Activated CD8-positive, alpha-beta memory T cell treated with anti-CD3 and anti-CD28 coated beads, Interleukin-2, amount 10 ng/mL, durations not matched to agents 7 days and 5 days (primary cell): ENCODE results near the gene TGFBI. TPM values are rescaled to one million over a fixed set of nuclear protein-coding genes. Genes with fewer than 3 reads are reported as not detected.

Experiments
- ATAC-seq: fragments of 150-1000 bp; cut with Tn5 transposase; one replicate; pipeline ENCODE4 v1.10.0; 2021; ENCODE audit warnings: moderate library complexity
- CTCF ChIA-PET: fragments of 350-600 bp; sonication (Branson Sonifier 250); formaldehyde crosslinking; loops from one replicate; lab custom pipeline; 2021; ENCODE audit warnings: antibody characterized with exemption; lab: Charles Lee
- DNase-seq: peaks from one replicate; pipeline ENCODE4 v3.0.0-alpha.2; 2020
- H3K27ac Mint-ChIP-seq: one replicate; pipeline ENCODE4 v1.8.0; 2021; ENCODE audit warnings: mild to moderate bottlenecking, mixed read lengths
- H3K27me3 Mint-ChIP-seq: one replicate; pipeline ENCODE4 v1.8.0; 2021; ENCODE audit warnings: mixed read lengths
- H3K36me3 Mint-ChIP-seq: one replicate; pipeline ENCODE4 v1.8.0; 2021; ENCODE audit warnings: mild to moderate bottlenecking, mixed read lengths
- H3K4me1 Mint-ChIP-seq: one replicate; pipeline ENCODE4 v1.8.0; 2021; ENCODE audit warnings: mixed read lengths
- H3K4me3 Mint-ChIP-seq: one replicate; pipeline ENCODE4 v1.8.0; 2021; ENCODE audit warnings: mild to moderate bottlenecking, moderate library complexity, mixed read lengths
- H3K9me3 Mint-ChIP-seq: one replicate; pipeline ENCODE4 v1.8.0; 2022; ENCODE audit warnings: low read depth, mixed read lengths
- total RNA-seq, 2 experiments: library from RNA; stranded (reverse); gene quantifications; one replicate each; pipeline ENCODE4 v1.2.3, GENCODE V29; 2021

TGFBI gene
- total RNA-seq, 2 experiments from 2014 or later: 0.26 to 0.42 TPM

DNA sequence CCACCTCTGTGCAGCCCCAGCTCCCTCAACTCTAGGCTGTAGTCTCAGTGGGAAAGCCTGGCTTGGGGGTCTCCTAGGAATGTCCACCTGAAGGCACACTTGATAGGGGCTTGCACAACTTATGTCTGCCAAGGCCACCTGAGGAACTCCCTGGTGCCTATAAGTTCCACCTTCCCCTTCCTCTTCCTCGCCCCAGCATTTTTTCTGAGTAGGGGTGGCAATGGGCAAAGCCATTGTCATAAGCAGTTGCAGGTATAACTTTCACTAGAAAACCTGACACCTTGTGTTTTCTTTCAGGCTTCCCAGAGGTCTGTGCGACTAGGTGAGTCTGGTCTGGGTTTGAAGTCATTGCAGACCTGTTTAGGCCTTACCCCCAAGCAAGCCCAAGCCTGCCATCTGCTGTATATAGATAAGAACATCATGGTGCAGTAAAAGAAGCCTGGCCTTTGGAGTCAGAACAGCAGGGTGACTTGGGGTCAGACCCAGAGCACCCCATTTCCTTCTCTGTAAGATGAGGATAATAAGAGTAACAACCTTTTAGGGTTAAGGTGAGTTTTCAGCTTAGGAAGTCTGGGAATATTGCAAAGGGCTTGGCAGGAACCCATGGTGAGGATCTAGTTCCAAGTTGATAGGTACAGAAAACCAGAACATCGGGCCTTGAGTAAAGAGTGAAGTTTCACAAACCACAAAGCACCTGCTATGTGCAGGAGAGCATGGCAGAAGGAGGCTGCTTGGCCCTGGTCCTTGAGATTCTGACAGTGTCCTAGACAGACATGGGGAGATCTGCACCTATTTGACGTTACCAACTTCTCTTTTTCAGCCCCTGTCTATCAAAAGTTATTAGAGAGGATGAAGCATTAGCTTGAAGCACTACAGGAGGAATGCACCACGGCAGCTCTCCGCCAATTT, 33.8 kb downstream of the TGFBI start:
- peak; percentile 57 for ATAC-seq
- Mint-ChIP-seq H3K4me3 (no peak overlapping the region), H3K27me3 (peaks cover 2% of the 10 kb centered on the region), H3K4me1 (no peaks in the 10 kb centered on the region), H3K27ac (no peak overlapping the region), H3K9me3 (no peaks in the 10 kb centered on the region), H3K36me3 (no peaks in the 10 kb centered on the region)
- CTCF ChIA-PET: interaction anchor here (0.7 to 1.2 kb wide), 7 partner anchors 12 to 172 kb away, joined by 3 to 4 read pairs (median 3); no protein-coding TSS in a partner anchor
- no peak for DNase-seq

GRCh38 chr5:136063778-136064465, 35.1 kb downstream of the TGFBI start:
- Mint-ChIP-seq H3K27ac (no peak overlapping the region), H3K36me3 (no peaks in the 10 kb centered on the region), H3K4me1 (no peaks in the 10 kb centered on the region), H3K27me3 (peaks cover 8% of the 10 kb centered on the region), H3K9me3 (no peaks in the 10 kb centered on the region), H3K4me3 (no peak overlapping the region)
- DNase-seq: no peak
- no peak for ATAC-seq
- CTCF ChIA-PET: interaction anchor here (0.7 to 1.2 kb wide), 3 partner anchors 25 to 119 kb away, joined by 3 to 4 read pairs (median 3); no protein-coding TSS in a partner anchor

- Mint-ChIP-seq H3K9me3 (no peaks in the 10 kb centered on the region), H3K27me3 (peaks cover 11% of the 10 kb centered on the region), H3K4me3 (no peak overlapping the region), H3K36me3 (no peaks in the 10 kb centered on the region), H3K4me1 (no peaks in the 10 kb centered on the region), H3K27ac (no peak overlapping the region)
- ATAC-seq: no peak
- CTCF ChIA-PET: no interaction called here
- no peak for DNase-seq
Observed at GRCh38 chr5:136064510-136064909, 35.7 kb downstream of the TGFBI start.

DNA sequence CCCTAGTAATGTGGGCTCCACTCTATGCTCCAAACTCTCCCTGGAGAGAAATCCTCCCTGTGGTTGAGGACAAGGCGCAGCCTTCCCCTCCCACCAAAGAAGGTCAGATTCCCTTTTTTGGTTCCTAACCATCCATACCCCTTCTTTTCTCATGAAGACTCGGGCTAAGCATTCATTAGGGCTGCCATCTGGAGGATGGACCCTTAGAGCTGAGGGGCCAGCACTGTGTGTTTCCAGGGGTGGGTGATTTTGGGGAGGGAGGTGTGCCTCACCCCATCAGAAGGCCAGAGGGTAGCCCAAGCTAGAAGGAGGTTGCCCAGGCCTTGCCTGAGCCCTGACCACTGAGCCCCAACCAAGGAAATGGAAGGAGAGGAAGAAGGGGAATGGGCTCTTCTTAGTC, 36.8 kb downstream of the TGFBI start:
- ATAC-seq (no peak), DNase-seq (no peak)
- Mint-ChIP-seq H3K27me3 (peaks cover 15% of the 10 kb centered on the region), H3K9me3 (no peaks in the 10 kb centered on the region), H3K4me1 (no peaks in the 10 kb centered on the region), H3K36me3 (no peaks in the 10 kb centered on the region), H3K4me3 (no peak overlapping the region), H3K27ac (no peak overlapping the region)
- CTCF ChIA-PET: no interaction called here

GRCh38 chr5:136066661-136067271, 38.0 kb downstream of the TGFBI start:
- DNase-seq: no peak
- ATAC-seq: no peak
- no peaks in the 10 kb centered on the region for H3K9me3 Mint-ChIP-seq
- H3K27me3 Mint-ChIP-seq: peaks cover 16% of the 10 kb centered on the region
- H3K36me3 Mint-ChIP-seq: no peaks in the 10 kb centered on the region
- H3K4me1 Mint-ChIP-seq: no peaks in the 10 kb centered on the region
- no peak overlapping the region for H3K27ac Mint-ChIP-seq
- no peak overlapping the region for H3K4me3 Mint-ChIP-seq
- CTCF ChIA-PET: no interaction called here

- Mint-ChIP-seq H3K36me3 (no peaks in the 10 kb centered on the region), H3K27me3 (peaks cover 20% of the 10 kb centered on the region), H3K27ac (no peak overlapping the region), H3K4me3 (no peak overlapping the region), H3K4me1 (no peaks in the 10 kb centered on the region), H3K9me3 (no peaks in the 10 kb centered on the region)
- CTCF ChIA-PET: no interaction called here
- DNase-seq: no peak
- ATAC-seq: no peak
Observed at GRCh38 chr5:136067422-136067821, 38.6 kb downstream of the TGFBI start.

GRCh38 chr5:136070486-136071285, 41.9 kb downstream of the TGFBI start:
- H3K4me3 Mint-ChIP-seq: no peak overlapping the region
- no peaks in the 10 kb centered on the region for H3K4me1 Mint-ChIP-seq
- H3K36me3 Mint-ChIP-seq: no peaks in the 10 kb centered on the region
- H3K27ac Mint-ChIP-seq: no peak overlapping the region
- ATAC-seq: no peak
- H3K9me3 Mint-ChIP-seq: no peaks in the 10 kb centered on the region
- no peak for DNase-seq
- CTCF ChIA-PET: no interaction called here
- peaks cover 20% of the 10 kb centered on the region for H3K27me3 Mint-ChIP-seq

- Mint-ChIP-seq H3K27ac (no peak overlapping the region), H3K9me3 (no peaks in the 10 kb centered on the region), H3K36me3 (no peaks in the 10 kb centered on the region), H3K4me3 (no peak overlapping the region), H3K4me1 (no peaks in the 10 kb centered on the region), H3K27me3 (peaks cover 32% of the 10 kb centered on the region)
- peak; percentile 31 for DNase-seq
- no peak for ATAC-seq
- CTCF ChIA-PET: interaction anchor here (1.4 to 1.7 kb wide), 2 partner anchors 12 to 59 kb away, joined by 3 read pairs; no protein-coding TSS in a partner anchor
Observed at GRCh38 chr5:136073714-136074529, 45.1 kb downstream of the TGFBI start.

- peaks cover 7% of the 10 kb centered on the region for H3K4me1 Mint-ChIP-seq
- CTCF ChIA-PET: interaction anchor here (1.4 to 1.7 kb wide), 2 partner anchors 13 to 58 kb away, joined by 3 read pairs; no protein-coding TSS in a partner anchor
- ATAC-seq (no peak), DNase-seq (no peak)
- H3K27ac Mint-ChIP-seq: no peak overlapping the region
- no peak overlapping the region for H3K4me3 Mint-ChIP-seq
- H3K36me3 Mint-ChIP-seq: no peaks in the 10 kb centered on the region
- peaks cover 37% of the 10 kb centered on the region for H3K27me3 Mint-ChIP-seq
- H3K9me3 Mint-ChIP-seq: no peaks in the 10 kb centered on the region
Observed at GRCh38 chr5:136075466-136075891, 46.7 kb downstream of the TGFBI start.

- Mint-ChIP-seq H3K27me3 (peaks cover 42% of the 10 kb centered on the region), H3K9me3 (no peaks in the 10 kb centered on the region), H3K36me3 (no peaks in the 10 kb centered on the region), H3K4me1 (peaks cover 7% of the 10 kb centered on the region), H3K27ac (no peak overlapping the region), H3K4me3 (no peak overlapping the region)
- no peak for DNase-seq
- no peak for ATAC-seq
- CTCF ChIA-PET: no interaction called here
Observed at GRCh38 chr5:136076067-136076466, 47.3 kb downstream of the TGFBI start.

- DNase-seq (no peak), ATAC-seq (no peak)
- peaks cover 7% of the 10 kb centered on the region for H3K4me1 Mint-ChIP-seq
- no peaks in the 10 kb centered on the region for H3K36me3 Mint-ChIP-seq
- CTCF ChIA-PET: interaction anchor here (1.2 kb wide), 1 partner anchor 132 kb away, joined by 3 read pairs; no protein-coding TSS in a partner anchor
- peaks cover 41% of the 10 kb centered on the region for H3K27me3 Mint-ChIP-seq
- no peak overlapping the region for H3K27ac Mint-ChIP-seq
- no peaks in the 10 kb centered on the region for H3K9me3 Mint-ChIP-seq
- no peak overlapping the region for H3K4me3 Mint-ChIP-seq
Observed at GRCh38 chr5:136076881-136077445, 48.2 kb downstream of the TGFBI start.
